Activated naive CD8-positive, alpha-beta T cell treated with anti-CD3 and anti-CD28 coated beads, Interleukin-2, amount 10 ng/mL, durations not matched to agents 7 days and 5 days (primary cell): ENCODE results near the gene ZNF429. TPM values are rescaled to one million over a fixed set of nuclear protein-coding genes. Genes with fewer than 3 reads are reported as not detected.
"Not testable (repeated sequence)": the region's sequence is repeated elsewhere in the genome, so short reads cannot be mapped to it uniquely, and the experiment has no call there.

ENCODE experiments used
- ATAC-seq: fragments of 150-1000 bp; cut with Tn5 transposase; one replicate; pipeline ENCODE4 v1.10.0; 2021; ENCODE audit warnings: low read depth, moderate library complexity
- POLR2A ChIA-PET: fragments of 350-600 bp; sonication (Branson Sonifier 250); formaldehyde crosslinking; loops from one replicate; lab custom pipeline; 2021; ENCODE audit warnings: antibody characterized with exemption; lab: Charles Lee
- DNase-seq: peaks from one replicate; pipeline ENCODE4 v3.0.0; 2021
- H3K27ac Mint-ChIP-seq: one replicate; pipeline ENCODE4 v1.8.0; 2022; ENCODE audit warnings: mild to moderate bottlenecking, mixed read lengths
- H3K27me3 Mint-ChIP-seq: one replicate; pipeline ENCODE4 v1.8.0; 2022; ENCODE audit warnings: mild to moderate bottlenecking, moderate library complexity, mixed read lengths
- H3K36me3 Mint-ChIP-seq: one replicate; pipeline ENCODE4 v1.8.0; 2021; ENCODE audit warnings: mild to moderate bottlenecking, mixed read lengths
- H3K4me1 Mint-ChIP-seq: one replicate; pipeline ENCODE4 v1.8.0; 2021; ENCODE audit warnings: mixed read lengths
- H3K4me3 Mint-ChIP-seq: one replicate; pipeline ENCODE4 v1.8.0; 2022; ENCODE audit warnings: mild to moderate bottlenecking, moderate library complexity, mixed read lengths
- H3K9me3 Mint-ChIP-seq: one replicate; pipeline ENCODE4 v1.8.0; 2021; ENCODE audit warnings: mixed read lengths
- total RNA-seq, 2 experiments: library from RNA; stranded (reverse); gene quantifications; one replicate each; pipeline ENCODE4 v1.2.3, GENCODE V29; 2021

ZNF429 gene
- total RNA-seq, 2 experiments from 2014 or later, result 14.3 to 14.8 TPM

DNA sequence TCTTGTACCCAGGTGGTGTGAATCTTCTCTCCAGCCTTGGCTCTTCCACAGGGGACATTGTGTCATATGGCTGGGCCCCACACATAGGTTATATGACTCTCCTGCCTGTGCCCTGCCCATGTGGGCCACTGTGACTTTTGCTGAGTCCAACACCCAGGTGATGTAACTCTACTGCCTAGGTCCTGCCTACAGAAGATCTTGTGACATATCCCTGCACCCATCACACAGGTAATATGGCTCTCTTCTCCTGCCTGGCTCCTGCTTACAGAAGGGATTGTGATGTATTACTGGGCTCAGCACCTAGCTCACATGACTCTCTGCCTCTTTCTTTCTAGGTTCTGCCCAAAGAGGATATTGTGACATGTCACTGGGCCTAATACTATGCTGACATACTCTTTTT is 19.5 kb upstream of the ZNF429 start:
- Mint-ChIP-seq H3K36me3 (peaks cover 15% of the 10 kb centered on the region), H3K4me3 (no peak overlapping the region), H3K9me3 (peaks cover 12% of the 10 kb centered on the region), H3K27me3 (no peaks in the 10 kb centered on the region), H3K4me1 (no peaks in the 10 kb centered on the region), H3K27ac (no peak overlapping the region)
- DNase-seq (no peak), ATAC-seq (no peak)
- POLR2A ChIA-PET, result no interaction called here

DNA sequence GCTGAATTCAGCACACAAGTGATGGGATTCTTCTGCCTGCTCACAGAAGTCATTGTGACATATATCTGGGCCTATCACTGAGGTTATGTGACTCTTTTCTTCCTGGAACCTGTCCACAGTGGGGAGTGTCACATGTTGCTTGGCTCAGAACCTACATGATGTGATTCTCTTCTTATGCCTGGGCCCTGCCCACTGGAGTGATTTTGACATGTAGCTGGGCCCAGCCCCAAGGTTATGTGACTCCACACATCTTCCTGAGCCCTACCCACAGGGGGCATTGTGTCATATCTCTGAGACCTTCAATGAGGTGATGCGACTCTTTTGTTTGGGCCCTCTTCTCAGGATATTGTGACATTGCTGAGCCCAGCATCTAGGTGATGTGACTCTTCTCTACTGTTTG is 17.4 kb upstream of the ZNF429 start:
- DNase-seq (no peak), ATAC-seq (no peak)
- no peaks in the 10 kb centered on the region for H3K4me1 Mint-ChIP-seq
- POLR2A ChIA-PET, result no interaction called here
- peaks cover 13% of the 10 kb centered on the region for H3K36me3 Mint-ChIP-seq
- no peak overlapping the region for H3K27ac Mint-ChIP-seq
- no peak overlapping the region for H3K4me3 Mint-ChIP-seq
- no peaks in the 10 kb centered on the region for H3K27me3 Mint-ChIP-seq
- peaks cover 14% of the 10 kb centered on the region for H3K9me3 Mint-ChIP-seq

- Mint-ChIP-seq H3K27me3 (no peaks in the 10 kb centered on the region), H3K9me3 (peaks cover 13% of the 10 kb centered on the region), H3K4me3 (no peak overlapping the region), H3K4me1 (no peaks in the 10 kb centered on the region), H3K27ac (no peak overlapping the region), H3K36me3 (peaks cover 22% of the 10 kb centered on the region)
- POLR2A ChIA-PET, result no interaction called here
- ATAC-seq (no peak), DNase-seq (no peak)
These were observed 14.3 kb upstream of the ZNF429 start for GRCh38 chr19:21491146-21491545.

DNA sequence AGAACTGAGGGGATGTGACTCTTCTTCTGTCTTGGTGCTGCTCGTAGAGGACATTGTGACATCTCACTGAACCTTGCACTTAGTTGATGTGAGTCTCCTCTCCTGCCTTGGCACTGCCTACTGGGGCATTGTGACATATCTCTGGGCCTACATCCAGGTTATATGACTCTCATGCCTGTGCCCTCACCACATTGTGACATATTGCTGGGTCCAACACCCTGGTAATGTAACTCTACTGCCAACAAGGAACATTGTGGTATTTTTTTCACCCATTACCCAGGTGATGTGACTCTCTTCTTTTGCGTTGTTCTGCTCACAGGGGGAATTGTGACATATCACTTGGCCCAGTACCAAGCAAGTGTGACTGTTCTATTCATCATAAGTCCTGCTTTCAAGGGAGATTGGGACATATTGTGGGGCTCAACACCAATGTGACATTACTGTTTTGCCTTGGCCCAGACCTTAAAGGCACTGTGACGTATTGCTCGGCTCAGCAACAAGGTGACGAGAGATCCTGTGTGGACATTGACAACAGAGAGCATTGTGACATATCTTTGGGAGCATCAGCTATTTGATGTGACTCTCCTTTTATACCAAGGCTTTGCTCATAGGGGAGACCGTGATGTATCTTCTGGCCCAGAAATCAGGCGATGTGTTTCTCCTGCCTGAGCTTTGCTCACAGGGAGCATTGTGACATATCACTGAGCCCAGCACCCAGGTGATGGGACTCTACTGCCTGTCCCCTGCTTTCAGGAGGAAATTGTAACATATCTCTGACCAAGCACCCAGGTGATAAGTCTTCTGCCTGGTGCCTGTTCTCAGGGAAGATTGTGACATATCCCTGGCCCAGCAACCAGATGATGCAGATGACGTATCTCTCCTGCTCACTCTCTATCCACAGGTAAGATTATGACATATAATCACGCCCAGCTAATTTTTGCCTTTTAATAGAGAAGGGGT is 12.2 kb upstream of the ZNF429 start:
- no peak for DNase-seq
- POLR2A ChIA-PET, result no interaction called here
- peaks cover 21% of the 10 kb centered on the region for H3K9me3 Mint-ChIP-seq
- no peak for ATAC-seq
- no peak overlapping the region for H3K4me3 Mint-ChIP-seq
- no peak overlapping the region for H3K27ac Mint-ChIP-seq
- no peaks in the 10 kb centered on the region for H3K4me1 Mint-ChIP-seq
- H3K36me3 Mint-ChIP-seq, result peaks cover 24% of the 10 kb centered on the region
- H3K27me3 Mint-ChIP-seq, result no peaks in the 10 kb centered on the region

DNA sequence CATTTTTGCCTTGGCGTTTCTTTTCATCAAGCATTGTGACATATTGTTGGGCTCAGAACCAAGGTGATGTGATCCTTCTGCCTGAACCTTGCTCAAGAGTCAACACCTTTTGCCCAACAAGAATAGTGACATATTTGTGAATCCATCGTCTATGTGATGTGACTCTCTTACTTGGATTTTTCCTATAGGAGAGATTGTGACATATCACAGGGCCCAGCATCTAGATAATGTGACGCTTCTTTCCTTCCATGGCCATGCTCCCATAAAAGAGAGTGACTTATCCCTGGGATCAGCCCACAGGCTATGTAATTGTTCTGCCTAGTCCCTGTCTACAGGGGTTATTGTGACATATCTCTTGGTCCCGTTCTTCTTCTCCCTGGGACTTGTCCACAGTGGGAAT is 8.5 kb upstream of the ZNF429 start:
- POLR2A ChIA-PET, result no interaction called here
- DNase-seq, result no peak
- Mint-ChIP-seq H3K4me1 (no peaks in the 10 kb centered on the region), H3K27me3 (no peaks in the 10 kb centered on the region), H3K27ac (no peak overlapping the region), H3K9me3 (peaks cover 26% of the 10 kb centered on the region), H3K36me3 (peaks cover 18% of the 10 kb centered on the region), H3K4me3 (no peak overlapping the region)
- ATAC-seq, result no peak

DNA sequence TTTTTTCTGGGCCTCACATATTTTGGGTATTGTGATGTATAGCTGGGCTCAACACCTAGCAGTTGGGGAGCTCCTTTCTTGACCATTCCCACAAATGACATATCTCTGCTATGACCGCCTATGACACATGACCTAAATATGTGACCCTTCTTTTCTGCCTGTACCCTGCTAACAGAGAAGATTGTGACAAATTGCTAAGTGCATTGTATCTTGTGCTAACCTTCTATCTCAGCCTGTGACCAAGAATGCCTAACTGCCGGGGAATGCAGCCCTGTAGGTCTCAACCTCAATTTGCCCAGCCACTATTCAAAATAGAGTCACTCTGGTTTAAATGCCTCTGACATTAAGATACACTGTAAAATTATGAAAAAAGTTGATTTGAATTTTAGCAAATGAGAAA is 6.8 kb upstream of the ZNF429 start:
- no peak for ATAC-seq
- Mint-ChIP-seq H3K36me3 (peaks cover 19% of the 10 kb centered on the region), H3K9me3 (peaks cover 24% of the 10 kb centered on the region), H3K27ac (no peak overlapping the region), H3K4me3 (no peak overlapping the region), H3K27me3 (no peaks in the 10 kb centered on the region), H3K4me1 (no peaks in the 10 kb centered on the region)
- POLR2A ChIA-PET, result no interaction called here
- DNase-seq, result no peak

DNA sequence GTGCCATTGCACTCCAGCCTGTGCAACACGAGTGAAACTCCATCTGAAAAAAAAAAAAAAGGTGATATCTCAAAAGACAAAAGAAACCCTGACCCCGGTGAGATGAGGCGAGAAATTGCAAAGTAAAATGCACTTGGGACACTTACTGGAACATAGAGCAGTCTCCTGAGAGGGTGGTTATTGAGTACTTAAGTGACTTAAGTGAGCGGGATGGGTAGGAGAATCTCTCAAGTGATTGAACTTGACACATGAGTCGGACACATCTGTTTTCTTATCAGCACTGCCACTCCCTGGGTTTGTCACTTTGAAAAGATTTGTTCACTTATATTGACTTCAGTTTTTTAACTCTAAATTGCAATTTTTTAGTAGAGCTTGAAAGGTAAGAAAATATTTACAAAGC is 2.8 kb downstream of the ZNF429 start:
- no peak for ATAC-seq
- H3K27me3 Mint-ChIP-seq, result no peaks in the 10 kb centered on the region
- peaks cover 19% of the 10 kb centered on the region for H3K9me3 Mint-ChIP-seq
- POLR2A ChIA-PET, result no interaction called here
- H3K36me3 Mint-ChIP-seq, result peaks cover 51% of the 10 kb centered on the region
- no peak for DNase-seq
- H3K4me1 Mint-ChIP-seq, result peaks cover 10% of the 10 kb centered on the region
- no peak overlapping the region for H3K4me3 Mint-ChIP-seq
- no peak overlapping the region for H3K27ac Mint-ChIP-seq

DNA sequence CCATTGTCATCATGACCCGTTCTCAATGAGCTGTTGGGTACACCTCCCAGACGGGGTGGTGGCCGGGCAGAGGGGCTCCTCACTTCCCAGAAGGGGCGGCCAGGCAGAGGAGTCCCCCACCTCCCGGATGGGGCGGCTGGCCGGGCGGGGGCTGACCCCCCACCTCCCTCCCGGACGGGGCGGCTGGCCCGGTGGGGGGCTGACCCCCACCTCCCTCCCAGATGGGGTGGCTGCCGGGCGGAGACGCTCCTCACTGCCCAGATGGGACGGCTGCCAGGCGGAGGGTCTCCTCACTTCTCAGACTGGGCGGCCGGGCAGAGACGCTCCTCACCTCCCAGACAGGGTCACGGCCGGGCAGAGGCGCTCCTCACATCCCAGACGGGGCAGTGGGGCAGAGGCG is 5.7 kb downstream of the ZNF429 start:
- H3K4me1 Mint-ChIP-seq, POLR2A ChIA-PET, H3K4me3 Mint-ChIP-seq, H3K27ac Mint-ChIP-seq, H3K27me3 Mint-ChIP-seq, ATAC-seq, DNase-seq: not testable (repeated sequence)
- peaks cover 21% of the 10 kb centered on the region for H3K9me3 Mint-ChIP-seq
- peaks cover 59% of the 10 kb centered on the region for H3K36me3 Mint-ChIP-seq

- POLR2A ChIA-PET, result not testable (repeated sequence)
These were observed 7.2 kb downstream of the ZNF429 start for GRCh38 chr19:21512609-21513008.

GRCh38 chr19:21513651-21514050 is 8.2 kb downstream of the ZNF429 start:
- Mint-ChIP-seq H3K4me3 (no peak overlapping the region), H3K27me3 (no peaks in the 10 kb centered on the region), H3K4me1 (no peaks in the 10 kb centered on the region), H3K36me3 (peaks cover 61% of the 10 kb centered on the region), H3K27ac (no peak overlapping the region), H3K9me3 (peaks cover 21% of the 10 kb centered on the region)
- DNase-seq, result no peak
- no peak for ATAC-seq
- POLR2A ChIA-PET, result no interaction called here

More at GRCh38 chr19:21512609-21513008, 7.2 kb downstream of the ZNF429 start:
- not testable (repeated sequence) for H3K4me3 Mint-ChIP-seq, H3K27ac Mint-ChIP-seq, H3K27me3 Mint-ChIP-seq, H3K4me1 Mint-ChIP-seq, ATAC-seq, DNase-seq
- Mint-ChIP-seq H3K36me3 (peaks cover 63% of the 10 kb centered on the region), H3K9me3 (peaks cover 24% of the 10 kb centered on the region)

GRCh38 chr19:21519488-21519887 is 14.1 kb downstream of the ZNF429 start:
- H3K36me3 Mint-ChIP-seq, result peaks cover 68% of the 10 kb centered on the region
- H3K4me1 Mint-ChIP-seq, result no peaks in the 10 kb centered on the region
- H3K27me3 Mint-ChIP-seq, result no peaks in the 10 kb centered on the region
- POLR2A ChIA-PET, result no interaction called here
- no peak overlapping the region for H3K27ac Mint-ChIP-seq
- H3K4me3 Mint-ChIP-seq, result no peak overlapping the region
- H3K9me3 Mint-ChIP-seq, result peaks cover 30% of the 10 kb centered on the region
- no peak for ATAC-seq
- no peak for DNase-seq

GRCh38 chr19:21532904-21533303 is 27.5 kb downstream of the ZNF429 start:
- Mint-ChIP-seq H3K4me1 (no peaks in the 10 kb centered on the region), H3K27ac (no peak overlapping the region), H3K4me3 (no peak overlapping the region), H3K27me3 (no peaks in the 10 kb centered on the region), H3K9me3 (peaks cover 33% of the 10 kb centered on the region), H3K36me3 (peaks cover 68% of the 10 kb centered on the region)
- POLR2A ChIA-PET, result no interaction called here
- DNase-seq (no peak), ATAC-seq (no peak)

- H3K27me3 Mint-ChIP-seq, H3K4me3 Mint-ChIP-seq, POLR2A ChIA-PET, H3K27ac Mint-ChIP-seq, ATAC-seq, DNase-seq, H3K4me1 Mint-ChIP-seq: not testable (repeated sequence)
- H3K36me3 Mint-ChIP-seq, result peaks cover 55% of the 10 kb centered on the region
- H3K9me3 Mint-ChIP-seq, result peaks cover 31% of the 10 kb centered on the region
These were observed 31.4 kb downstream of the ZNF429 start for GRCh38 chr19:21536741-21537290.

- ATAC-seq, result no peak
- no peaks in the 10 kb centered on the region for H3K4me1 Mint-ChIP-seq
- H3K9me3 Mint-ChIP-seq, result peaks cover 10% of the 10 kb centered on the region
- POLR2A ChIA-PET, result no interaction called here
- no peaks in the 10 kb centered on the region for H3K27me3 Mint-ChIP-seq
- no peak for DNase-seq
- peaks cover 39% of the 10 kb centered on the region for H3K36me3 Mint-ChIP-seq
- no peak overlapping the region for H3K4me3 Mint-ChIP-seq
- H3K27ac Mint-ChIP-seq, result no peak overlapping the region
These were observed 54.0 kb downstream of the ZNF429 start for GRCh38 chr19:21559444-21559843.
